Measurements from ENCODE around the gene LPCAT4. TPM values are rescaled to one million over a fixed set of nuclear protein-coding genes. Genes with fewer than 3 reads are reported as not detected.
"Not testable (repeated sequence)": the region's sequence is repeated elsewhere in the genome, so short reads cannot be mapped to it uniquely, and the experiment has no call there.

The LPCAT4 gene, protein sequence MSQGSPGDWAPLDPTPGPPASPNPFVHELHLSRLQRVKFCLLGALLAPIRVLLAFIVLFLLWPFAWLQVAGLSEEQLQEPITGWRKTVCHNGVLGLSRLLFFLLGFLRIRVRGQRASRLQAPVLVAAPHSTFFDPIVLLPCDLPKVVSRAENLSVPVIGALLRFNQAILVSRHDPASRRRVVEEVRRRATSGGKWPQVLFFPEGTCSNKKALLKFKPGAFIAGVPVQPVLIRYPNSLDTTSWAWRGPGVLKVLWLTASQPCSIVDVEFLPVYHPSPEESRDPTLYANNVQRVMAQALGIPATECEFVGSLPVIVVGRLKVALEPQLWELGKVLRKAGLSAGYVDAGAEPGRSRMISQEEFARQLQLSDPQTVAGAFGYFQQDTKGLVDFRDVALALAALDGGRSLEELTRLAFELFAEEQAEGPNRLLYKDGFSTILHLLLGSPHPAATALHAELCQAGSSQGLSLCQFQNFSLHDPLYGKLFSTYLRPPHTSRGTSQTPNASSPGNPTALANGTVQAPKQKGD
- 9.1 and 13.5 TPM in 2 replicates for total RNA-seq
- polyA plus RNA-seq, result 22.1 and 35.7 TPM in 2 replicates

- Histone ChIP-seq H2AFZ (peak within 1 kb of the TSS; percentile 100), H3K9me3 (ENCODE audit: low read depth) (no peaks in the 10 kb centered on the region), H3K27ac (peak within 1 kb of the TSS; percentile 99), H3K27me3 (no peaks in the 10 kb centered on the region), H4K20me1 (ENCODE audit: insufficient read depth, poor library complexity, severe bottlenecking) (no peaks in the 10 kb centered on the region), H3K36me3 (replicated peaks; ENCODE audit: insufficient read depth, low read depth) (no peaks in the 10 kb centered on the region), H3K4me1 (ENCODE audit: insufficient read depth) (peaks cover 9% of the 10 kb centered on the region), H3K9me2 (replicated peaks; ENCODE audit: insufficient read depth) (no peaks in the 10 kb centered on the region), H3K4me3 (peak within 1 kb of the TSS; percentile 94), H3K79me2 (peaks cover 16% of the 10 kb centered on the region), H3K4me2 (peak within 1 kb of the TSS; percentile 99)
- peak; percentile 95 for DNase-seq (ENCODE audit: low spot score)
- TF ChIP-seq CTCF (IDR thresholded peaks at IDR 0.05; ENCODE audit: poor library complexity), result peak; percentile 94
- TF ChIP-seq EZH2phosphoT487 (IDR thresholded peaks at IDR 0.05; ENCODE audit: low read depth, severe bottlenecking, unreplicated experiment), result no peak
- no peak for TF ChIP-seq EZH2 (IDR thresholded peaks at IDR 0.05; ENCODE audit: borderline replicate concordance)
- under 1% methylated on average over 60 of the region's 80 CpGs for WGBS (ENCODE audit: low lambda C conversion rate, missing lambda C conversion rate)
These were observed at the start of gene LPCAT4 for GRCh38 chr15:34367101-34368081. Gene LPCAT4 (minus strand): TSS chr15:34367196. CDS start chr15:34367100, 96 bp downstream.

DNA sequence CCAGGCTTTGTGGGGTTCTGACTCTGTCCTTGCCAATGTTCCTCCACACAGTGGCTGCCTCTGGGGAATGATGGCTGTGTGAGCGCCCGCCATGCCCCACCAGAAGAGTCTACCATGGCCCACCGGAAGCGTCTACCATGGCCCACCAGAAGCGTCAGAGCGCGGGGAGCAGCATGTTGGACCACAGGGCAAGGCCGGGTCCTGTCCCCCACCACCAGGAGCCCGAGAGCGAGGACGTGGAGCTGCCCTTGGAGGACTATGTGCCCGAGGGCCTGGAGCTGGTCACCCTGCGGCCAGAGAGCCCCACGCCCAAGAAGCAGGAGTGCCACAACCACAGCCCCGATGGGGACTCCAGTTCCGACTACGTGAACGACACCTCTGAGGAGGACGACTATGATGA is 42.5 kb upstream of the LPCAT4 start:
- H3K27me3 ChIP-seq; H3K27ac ChIP-seq; H3K4me1 ChIP-seq (ENCODE audit: insufficient read depth); H3K9me3 ChIP-seq (ENCODE audit: low read depth); H3K4me3 ChIP-seq; DNase-seq (ENCODE audit: low spot score); H3K36me3 ChIP-seq (replicated peaks; ENCODE audit: insufficient read depth, low read depth); H3K4me2 ChIP-seq; H3K79me2 ChIP-seq; H2AFZ ChIP-seq; H4K20me1 ChIP-seq (ENCODE audit: insufficient read depth, poor library complexity, severe bottlenecking); H3K9me2 ChIP-seq (replicated peaks; ENCODE audit: insufficient read depth): not testable (repeated sequence)
- 96% methylated on average over 4 of the region's 19 CpGs for WGBS (ENCODE audit: low lambda C conversion rate, missing lambda C conversion rate)

- H3K9me3 ChIP-seq (ENCODE audit: low read depth); H3K4me2 ChIP-seq; H3K4me1 ChIP-seq (ENCODE audit: insufficient read depth); H4K20me1 ChIP-seq (ENCODE audit: insufficient read depth, poor library complexity, severe bottlenecking); H3K9me2 ChIP-seq (replicated peaks; ENCODE audit: insufficient read depth); H3K36me3 ChIP-seq (replicated peaks; ENCODE audit: insufficient read depth, low read depth); H3K27ac ChIP-seq; H3K79me2 ChIP-seq; H2AFZ ChIP-seq; DNase-seq (ENCODE audit: low spot score); H3K4me3 ChIP-seq; H3K27me3 ChIP-seq: not testable (repeated sequence)
- WGBS (ENCODE audit: low lambda C conversion rate, missing lambda C conversion rate), result no CpG with 5 or more reads among the region's 10 CpGs
These were observed 42.0 kb upstream of the LPCAT4 start for GRCh38 chr15:34408973-34409372.

DNA sequence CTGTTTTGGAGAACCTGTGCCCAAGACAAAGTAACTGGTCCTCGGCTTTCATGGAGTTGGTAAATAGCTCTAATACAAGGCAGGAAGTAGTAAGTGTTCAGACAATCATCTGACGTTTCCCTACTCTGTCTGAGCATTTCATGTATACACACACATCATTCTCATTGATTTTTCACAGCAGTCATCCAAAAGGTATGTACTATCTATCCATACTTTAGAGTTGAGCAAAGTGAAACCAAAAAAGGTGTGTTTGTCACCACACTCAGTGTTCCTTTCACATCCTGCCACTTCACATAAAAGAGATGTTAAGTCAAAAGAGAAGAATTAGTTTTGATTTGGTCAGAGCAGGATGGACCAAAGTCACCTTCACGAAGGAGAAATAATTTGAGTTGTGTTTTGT is 36.9 kb upstream of the LPCAT4 start:
- H3K9me3 ChIP-seq (ENCODE audit: low read depth); H3K4me2 ChIP-seq; H3K36me3 ChIP-seq (replicated peaks; ENCODE audit: insufficient read depth, low read depth); DNase-seq (ENCODE audit: low spot score); H3K79me2 ChIP-seq; H4K20me1 ChIP-seq (ENCODE audit: insufficient read depth, poor library complexity, severe bottlenecking); H3K4me1 ChIP-seq (ENCODE audit: insufficient read depth); H3K27ac ChIP-seq; H3K4me3 ChIP-seq; H3K27me3 ChIP-seq; H3K9me2 ChIP-seq (replicated peaks; ENCODE audit: insufficient read depth); H2AFZ ChIP-seq: not testable (repeated sequence)
- WGBS (ENCODE audit: low lambda C conversion rate, missing lambda C conversion rate), result no CpG with 5 or more reads among the region's 3 CpGs

- not testable (repeated sequence) for H3K4me1 ChIP-seq (ENCODE audit: insufficient read depth); DNase-seq (ENCODE audit: low spot score); H3K4me3 ChIP-seq; H4K20me1 ChIP-seq (ENCODE audit: insufficient read depth, poor library complexity, severe bottlenecking); H3K9me3 ChIP-seq (ENCODE audit: low read depth); H3K27me3 ChIP-seq; H3K27ac ChIP-seq; H3K79me2 ChIP-seq; H2AFZ ChIP-seq; H3K4me2 ChIP-seq; H3K9me2 ChIP-seq (replicated peaks; ENCODE audit: insufficient read depth); H3K36me3 ChIP-seq (replicated peaks; ENCODE audit: insufficient read depth, low read depth)
- 96% methylated on average over 1 of the region's 4 CpGs for WGBS (ENCODE audit: low lambda C conversion rate, missing lambda C conversion rate)
These were observed 36.2 kb upstream of the LPCAT4 start for GRCh38 chr15:34403160-34403598.

GRCh38 chr15:34397637-34398259 is 30.8 kb upstream of the LPCAT4 start:
- not testable (repeated sequence) for H3K4me2 ChIP-seq; H3K9me3 ChIP-seq (ENCODE audit: low read depth); DNase-seq (ENCODE audit: low spot score); H3K9me2 ChIP-seq (replicated peaks; ENCODE audit: insufficient read depth); H3K4me1 ChIP-seq (ENCODE audit: insufficient read depth); H3K79me2 ChIP-seq; H2AFZ ChIP-seq; H4K20me1 ChIP-seq (ENCODE audit: insufficient read depth, poor library complexity, severe bottlenecking); H3K27ac ChIP-seq; H3K4me3 ChIP-seq; H3K36me3 ChIP-seq (replicated peaks; ENCODE audit: insufficient read depth, low read depth); H3K27me3 ChIP-seq
- WGBS (ENCODE audit: low lambda C conversion rate, missing lambda C conversion rate), result 100% methylated on average over 2 of the region's 6 CpGs

- H2AFZ ChIP-seq; DNase-seq (ENCODE audit: low spot score); H3K9me3 ChIP-seq (ENCODE audit: low read depth); H3K4me2 ChIP-seq; H3K36me3 ChIP-seq (replicated peaks; ENCODE audit: insufficient read depth, low read depth); H3K9me2 ChIP-seq (replicated peaks; ENCODE audit: insufficient read depth); H3K4me3 ChIP-seq; H4K20me1 ChIP-seq (ENCODE audit: insufficient read depth, poor library complexity, severe bottlenecking); H3K4me1 ChIP-seq (ENCODE audit: insufficient read depth); H3K79me2 ChIP-seq; H3K27me3 ChIP-seq; H3K27ac ChIP-seq: not testable (repeated sequence)
- 94% methylated on average over 2 of the region's 2 CpGs for WGBS (ENCODE audit: low lambda C conversion rate, missing lambda C conversion rate)
These were observed 26.0 kb upstream of the LPCAT4 start for GRCh38 chr15:34392981-34393380.
